Measurements from ENCODE around the gene TPRA1. TPM values are rescaled to one million over a fixed set of nuclear protein-coding genes. Genes with fewer than 3 reads are reported as not detected.

TPRA1 gene
- total and polyA plus RNA-seq, 2 of the 4 experiments (the other 2 are of a cell fraction), result 17.9 to 40.1 TPM

GRCh38 chr3:127535106-127535785 lies 55.3 kb downstream of the TPRA1 start:
- no peak overlapping the region for H4K8ac ChIP-seq (ENCODE audit: low read depth in 2 of 2, low read length in 2 of 2)
- no peaks in the 10 kb centered on the region for H3K4me1 ChIP-seq (ENCODE audit: control insufficient read depth, insufficient read depth, low read length)
- no peaks in the 10 kb centered on the region for H3K9me3 ChIP-seq (ENCODE audit: control insufficient read depth, insufficient read depth, low read length)
- TF ChIP-seq SMC3 (IDR thresholded peaks at IDR 0.05; ENCODE audit: low read depth, low read length) (no peak), CEBPB (IDR thresholded peaks at IDR 0.05; ENCODE audit: low read depth, low read length) (no peak), POLR2A (IDR thresholded peaks at IDR 0.05; ENCODE audit: low read depth, low read length) (no peak), RFX5 (IDR thresholded peaks at IDR 0.05; ENCODE audit: low read depth, low read length) (no peak), RCOR1 (IDR thresholded peaks at IDR 0.05; ENCODE audit: insufficient replicate concordance, low read length) (no peak), MAFK (IDR thresholded peaks at IDR 0.05; ENCODE audit: low read depth, low read length) (no peak), FOS (IDR thresholded peaks at IDR 0.05; ENCODE audit: low read depth, low read length) (no peak)
- H3K23ac ChIP-seq (ENCODE audit: low read depth, low read length), result no peak overlapping the region
- H4K91ac ChIP-seq (ENCODE audit: insufficient read depth, low read depth, low read length), result no peak overlapping the region
- no peaks in the 10 kb centered on the region for H3K9me1 ChIP-seq (ENCODE audit: insufficient read depth, low read length)
- H3K18ac ChIP-seq (ENCODE audit: low read depth, low read length), result no peak overlapping the region
- H2BK120ac ChIP-seq (ENCODE audit: low read depth, low read length), result no peak overlapping the region
- no peak for ATAC-seq (ENCODE audit: low read depth)
- H2BK20ac ChIP-seq (ENCODE audit: low read depth, low read length), result no peak overlapping the region
- no peak overlapping the region for H4K5ac ChIP-seq (ENCODE audit: low read depth, low read length)
- no peak overlapping the region for H3K9ac ChIP-seq (ENCODE audit: low read depth, low read length)
- H3K79me1 ChIP-seq (ENCODE audit: low read depth in 1 of 2, low read length in 2 of 2), result no peaks in the 10 kb centered on the region
- DNase-seq, result no peak
- H2AFZ ChIP-seq (replicated peaks; ENCODE audit: low read length, poor library complexity), result no peak overlapping the region
- no peak overlapping the region for H3K27ac ChIP-seq (ENCODE audit: insufficient read depth, low read length)
- in situ Hi-C loops (cut with MboI; ENCODE audit: low sequenced_read_pairs), result no loop called here
- no peak overlapping the region for H3K4me3 ChIP-seq (ENCODE audit: insufficient read depth, low read depth, low read length)
- H2BK5ac ChIP-seq (ENCODE audit: low read depth, low read length, poor library complexity, severe bottlenecking), result no peak overlapping the region
- H3K36me3 ChIP-seq (ENCODE audit: control insufficient read depth, insufficient read depth, low read length), result no peaks in the 10 kb centered on the region
- H3K27me3 ChIP-seq (ENCODE audit: control insufficient read depth, insufficient read depth, low read length), result peaks cover 37% of the 10 kb centered on the region
- H4K20me1 ChIP-seq (ENCODE audit: insufficient read depth, low read length), result no peaks in the 10 kb centered on the region
- dilution Hi-C loops (cut with HindIII; ENCODE audit: low sequenced_read_pairs, unreplicated experiment), result no loop called here
- no peak overlapping the region for H2AK9ac ChIP-seq (replicated peaks; ENCODE audit: low read depth, low read length, poor library complexity)
- POLR2A ChIA-PET (ENCODE audit: unreplicated experiment), result no interaction called here
- H2AK5ac ChIP-seq (ENCODE audit: low read depth, low read length), result no peak overlapping the region
- H3K4me2 ChIP-seq (ENCODE audit: low read depth, low read length), result no peak overlapping the region
- H3K4ac ChIP-seq (ENCODE audit: low read depth, low read length), result no peak overlapping the region
- intact Hi-C loops (cut with micrococcal nuclease), result no loop called here
- no TSS peak for BruUV-seq (replicated peaks)
- H3K14ac ChIP-seq (replicated peaks; ENCODE audit: low read depth, low read length), result no peak overlapping the region
- H3K56ac ChIP-seq (ENCODE audit: extremely low read depth, insufficient read depth, low read length), result no peak overlapping the region
- 30% methylated on average over 2 of the region's 12 CpGs; no CpG with 5 or more reads in 1 of the 2 experiments for WGBS, 2 experiments (ENCODE audit: extremely low coverage in 2 of 2, insufficient read length in 1 of 2)
- CTCF ChIA-PET, result no interaction called here
- no peak overlapping the region for H2BK15ac ChIP-seq (ENCODE audit: low read depth, low read length)
